Measurements from ENCODE around the gene LRRC58.

Gene LRRC58

DNA sequence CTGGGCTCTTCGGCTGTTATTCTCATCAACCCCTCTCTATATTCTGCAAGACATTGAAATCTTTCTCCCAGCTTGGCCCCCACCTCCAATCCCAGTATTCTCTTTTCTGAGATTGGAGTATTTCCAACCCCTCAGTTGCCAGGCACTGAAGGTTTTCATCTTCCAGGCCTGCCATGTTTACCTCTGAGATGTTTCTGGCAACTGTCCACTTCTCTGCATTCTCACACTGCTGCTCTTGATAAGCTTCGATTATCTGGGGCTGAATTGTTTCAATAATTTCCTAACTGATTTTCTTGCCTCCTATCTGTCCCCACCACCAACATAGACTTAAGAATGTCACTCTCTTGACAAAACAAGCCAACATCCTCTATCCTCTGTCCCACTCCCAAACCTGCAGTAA, 62.7 kb downstream of the LRRC58 start:
- TF ChIP-seq, protein P1, sequence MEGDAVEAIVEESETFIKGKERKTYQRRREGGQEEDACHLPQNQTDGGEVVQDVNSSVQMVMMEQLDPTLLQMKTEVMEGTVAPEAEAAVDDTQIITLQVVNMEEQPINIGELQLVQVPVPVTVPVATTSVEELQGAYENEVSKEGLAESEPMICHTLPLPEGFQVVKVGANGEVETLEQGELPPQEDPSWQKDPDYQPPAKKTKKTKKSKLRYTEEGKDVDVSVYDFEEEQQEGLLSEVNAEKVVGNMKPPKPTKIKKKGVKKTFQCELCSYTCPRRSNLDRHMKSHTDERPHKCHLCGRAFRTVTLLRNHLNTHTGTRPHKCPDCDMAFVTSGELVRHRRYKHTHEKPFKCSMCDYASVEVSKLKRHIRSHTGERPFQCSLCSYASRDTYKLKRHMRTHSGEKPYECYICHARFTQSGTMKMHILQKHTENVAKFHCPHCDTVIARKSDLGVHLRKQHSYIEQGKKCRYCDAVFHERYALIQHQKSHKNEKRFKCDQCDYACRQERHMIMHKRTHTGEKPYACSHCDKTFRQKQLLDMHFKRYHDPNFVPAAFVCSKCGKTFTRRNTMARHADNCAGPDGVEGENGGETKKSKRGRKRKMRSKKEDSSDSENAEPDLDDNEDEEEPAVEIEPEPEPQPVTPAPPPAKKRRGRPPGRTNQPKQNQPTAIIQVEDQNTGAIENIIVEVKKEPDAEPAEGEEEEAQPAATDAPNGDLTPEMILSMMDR (IDR thresholded peaks at IDR 0.05; ENCODE audit: insufficient read depth, low read length, missing control alignments), result no peak
- DNase-seq (ENCODE audit: low read depth, low spot score), result no peak
- H3K4me3 ChIP-seq (ENCODE audit: low read depth, low read length), result no peak overlapping the region
- CTCF ChIA-PET, result interaction anchor here (1.4 to 2.3 kb wide), 2 partner anchors 272 to 275 kb away, joined by 3 to 6 read pairs; no protein-coding TSS in a partner anchor
- POLR2A ChIA-PET, result no interaction called here

DNA sequence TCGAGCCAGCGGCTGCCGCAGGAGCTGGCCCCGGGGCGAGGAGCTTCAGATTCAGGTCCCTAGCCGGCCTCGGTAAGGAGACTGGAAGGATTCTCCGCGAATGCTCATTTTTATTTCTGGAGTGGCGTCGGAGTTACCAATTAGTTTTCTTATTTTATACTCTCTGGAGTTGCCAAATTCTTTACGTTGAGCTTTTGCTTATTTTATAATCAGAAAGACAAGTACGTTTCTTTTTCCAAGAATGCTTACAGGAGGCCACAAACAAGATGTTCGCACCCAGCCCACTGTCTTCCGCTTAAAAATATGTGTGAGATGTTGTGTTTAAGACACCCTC, 63.7 kb downstream of the LRRC58 start:
- POLR2A ChIA-PET, result no interaction called here
- CTCF ChIA-PET, result interaction anchor here (1.4 to 2.3 kb wide), 2 partner anchors 273 to 276 kb away, joined by 3 to 6 read pairs; no protein-coding TSS in a partner anchor
- peak overlapping the region; percentile 62 for H3K4me3 ChIP-seq (ENCODE audit: low read depth, low read length)
- TF ChIP-seq, protein P1 (IDR thresholded peaks at IDR 0.05; ENCODE audit: insufficient read depth, low read length, missing control alignments), result no peak
- no peak for DNase-seq (ENCODE audit: low read depth, low spot score)

DNA sequence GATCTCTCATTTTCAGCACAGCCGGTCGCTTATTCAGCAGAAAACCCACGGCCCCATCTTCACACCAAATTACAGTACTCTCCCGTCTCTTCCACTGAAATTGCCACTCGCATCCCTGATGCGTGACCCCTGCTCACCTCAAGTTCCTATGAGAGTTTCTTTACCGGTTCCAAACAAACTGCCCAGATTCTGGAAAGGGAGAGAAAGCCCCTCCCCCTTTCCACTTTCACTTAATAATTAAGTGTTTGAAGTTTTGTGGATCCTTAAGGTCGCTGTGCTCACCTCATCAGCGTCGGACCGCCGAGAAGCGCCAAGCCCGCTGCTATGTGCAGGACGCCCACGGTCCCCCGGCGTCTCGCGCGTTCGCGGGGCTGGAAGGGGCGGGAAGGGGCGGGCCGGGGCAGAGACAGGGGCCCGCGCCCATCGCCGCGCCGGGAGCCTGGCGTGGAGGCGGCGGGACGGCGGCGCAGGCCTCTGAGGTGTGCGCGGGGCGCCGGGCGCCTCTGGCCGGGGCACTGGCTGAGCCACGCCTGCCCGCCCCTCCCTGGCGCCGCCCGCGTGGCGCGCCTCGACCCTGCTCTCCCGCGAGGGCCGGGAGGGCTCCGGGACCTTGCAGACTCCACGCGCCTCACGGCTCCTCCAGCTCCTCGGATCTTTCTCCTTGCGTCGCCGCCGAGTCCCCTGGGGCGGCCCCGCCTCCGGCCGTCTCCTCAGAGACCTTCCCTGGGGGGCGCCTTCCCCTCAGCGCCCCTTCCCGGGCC, 64.2 kb downstream of the LRRC58 start, which contains the start of gene GPR156:
GPR156 (minus strand) TSS at position 476 of the 761 bp plus-strand sequence. CDS start 41,124 bp downstream, outside the sequence.
- ChIA-PET POLR2A (no interaction called here), CTCF (interaction anchor here (0.6 to 2.3 kb wide), 2 partner anchors 15 to 276 kb away, joined by 3 to 6 read pairs; no protein-coding TSS in a partner anchor)
- DNase-seq (ENCODE audit: low read depth, low spot score), result no peak
- TF ChIP-seq, protein P1 (IDR thresholded peaks at IDR 0.05; ENCODE audit: insufficient read depth, low read length, missing control alignments), result no peak
- peak within 1 kb of the TSS; percentile 62 for H3K4me3 ChIP-seq (ENCODE audit: low read depth, low read length)

DNA sequence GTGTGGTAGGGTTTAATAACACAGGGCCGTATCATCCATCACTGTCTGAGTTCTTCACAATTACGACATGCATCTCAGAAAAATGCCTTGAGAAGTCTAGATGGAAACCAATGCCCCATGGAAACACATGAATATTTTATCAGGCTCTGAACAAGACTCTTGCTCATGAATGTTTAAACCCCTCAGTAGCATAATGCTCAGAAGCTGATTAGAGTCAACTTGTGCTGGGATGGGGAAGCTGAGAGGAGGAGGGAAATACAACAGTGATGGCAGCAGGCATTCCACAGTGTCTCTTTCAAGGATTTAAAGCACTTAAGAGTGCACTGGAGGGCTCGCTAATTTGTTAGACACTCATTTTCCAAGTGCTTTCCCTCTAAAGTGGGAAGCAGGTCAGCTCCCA, 67.9 kb downstream of the LRRC58 start:
- TF ChIP-seq, protein P1 (IDR thresholded peaks at IDR 0.05; ENCODE audit: insufficient read depth, low read length, missing control alignments), result no peak
- CTCF ChIA-PET, result no interaction called here
- no peak for DNase-seq (ENCODE audit: low read depth, low spot score)
- POLR2A ChIA-PET, result no interaction called here
- no peak overlapping the region for H3K4me3 ChIP-seq (ENCODE audit: low read depth, low read length)

DNA sequence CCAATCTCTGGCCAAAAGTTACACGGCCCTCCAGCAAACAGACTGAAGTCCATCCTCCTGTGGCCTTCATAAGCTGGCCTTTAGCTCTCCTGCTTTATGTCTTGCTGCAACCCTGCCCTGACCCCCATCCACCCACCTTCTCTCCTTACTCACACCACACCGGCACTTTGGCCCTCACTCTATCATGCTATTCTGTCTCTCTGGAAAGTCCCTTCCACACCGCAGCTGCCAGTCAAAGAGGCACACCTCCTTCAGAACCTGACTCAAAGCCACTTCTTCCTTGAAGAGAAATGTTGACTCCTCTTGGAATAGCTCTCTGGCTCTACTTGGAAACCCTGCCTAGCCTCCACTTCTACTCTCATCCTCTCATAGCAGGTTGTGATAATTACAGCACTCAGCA, 68.6 kb downstream of the LRRC58 start:
- POLR2A ChIA-PET, result no interaction called here
- no peak overlapping the region for H3K4me3 ChIP-seq (ENCODE audit: low read depth, low read length)
- TF ChIP-seq, protein P1 (IDR thresholded peaks at IDR 0.05; ENCODE audit: insufficient read depth, low read length, missing control alignments), result no peak
- CTCF ChIA-PET, result no interaction called here
- no peak for DNase-seq (ENCODE audit: low read depth, low spot score)

DNA sequence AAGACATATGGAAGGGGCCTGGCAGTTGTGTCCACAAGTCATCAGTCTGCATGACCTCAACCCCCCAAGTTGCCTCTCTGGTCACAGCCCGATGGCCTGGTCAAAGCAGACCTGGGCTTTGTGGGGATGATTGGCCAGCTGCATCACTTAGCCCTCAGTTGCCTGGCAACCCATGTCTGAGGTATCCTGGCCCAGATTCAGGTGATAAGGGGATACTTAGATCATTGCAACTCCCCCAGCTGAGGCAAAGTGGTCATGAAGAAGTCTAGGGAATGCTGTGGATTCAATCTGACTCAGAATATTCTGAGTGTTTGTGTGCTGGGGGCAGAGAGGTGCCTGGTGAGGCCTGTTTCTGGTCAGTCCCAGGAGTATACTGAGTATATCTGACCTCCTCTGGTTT, 69.1 kb downstream of the LRRC58 start:
- CTCF ChIA-PET, result no interaction called here

More for the DNA sequence above, 69.1 kb downstream of the LRRC58 start:
- H3K4me3 ChIP-seq (ENCODE audit: low read depth, low read length), result no peak overlapping the region
- DNase-seq (ENCODE audit: low read depth, low spot score), result no peak
- POLR2A ChIA-PET, result no interaction called here
- TF ChIP-seq, protein P1 (IDR thresholded peaks at IDR 0.05; ENCODE audit: insufficient read depth, low read length, missing control alignments), result no peak

Data from AG04449 (cell line).